GM11168 (cell line): ENCODE measurements around the gene RETREG1.

Source experiments
- in situ Hi-C: fragments of 300-500 bp; cut with MboI; formaldehyde crosslinking; loops from one replicate; pipeline ENCODE4 v1.12.0; 2022; ENCODE audit warnings: low sequenced_read_pairs; ENCODE audit not compliant: unreplicated experiment

RETREG1 gene

DNA sequence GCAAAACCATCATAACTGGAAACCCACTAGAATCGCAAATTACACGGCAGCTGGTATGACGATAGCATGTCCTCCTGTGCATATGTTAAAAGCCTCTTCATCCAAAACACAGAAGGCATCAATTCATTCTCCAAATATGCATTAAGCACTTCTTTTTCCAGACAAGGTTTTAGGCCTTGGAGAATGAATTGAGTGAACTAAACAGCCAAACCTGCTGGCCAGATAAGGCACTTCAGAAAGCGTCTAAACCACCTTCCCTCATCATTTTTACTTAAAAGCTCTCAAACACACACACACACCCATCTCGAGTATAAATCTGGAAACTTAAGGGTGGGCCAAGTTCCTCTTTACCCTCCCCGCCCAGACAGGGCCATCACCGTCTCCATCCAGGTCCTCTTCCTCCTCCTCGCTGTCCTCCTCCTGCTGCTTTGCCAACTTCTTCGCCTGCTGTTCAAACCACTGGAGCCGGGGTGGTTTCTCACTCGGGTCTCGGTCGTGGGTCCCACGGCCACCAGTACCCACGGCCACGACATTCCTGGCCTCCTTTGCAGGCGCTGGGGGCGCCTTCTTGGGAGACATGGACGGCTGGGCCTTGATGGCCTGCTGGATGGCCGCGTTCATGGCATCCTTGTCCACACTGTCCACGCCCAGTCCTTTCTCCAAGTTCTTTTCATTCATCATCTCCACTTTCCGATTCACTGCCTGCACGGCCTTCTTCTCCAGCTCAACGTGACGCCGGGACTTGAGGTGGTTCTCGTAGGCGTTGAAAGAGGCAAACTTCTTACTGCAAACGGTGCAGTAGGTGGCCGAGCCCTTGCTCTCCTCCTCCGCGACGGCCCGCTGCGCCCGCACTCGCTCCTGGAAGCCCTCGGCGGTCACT, 151.9 kb downstream of the RETREG1 start:
- in situ Hi-C loops, result no loop called here

DNA sequence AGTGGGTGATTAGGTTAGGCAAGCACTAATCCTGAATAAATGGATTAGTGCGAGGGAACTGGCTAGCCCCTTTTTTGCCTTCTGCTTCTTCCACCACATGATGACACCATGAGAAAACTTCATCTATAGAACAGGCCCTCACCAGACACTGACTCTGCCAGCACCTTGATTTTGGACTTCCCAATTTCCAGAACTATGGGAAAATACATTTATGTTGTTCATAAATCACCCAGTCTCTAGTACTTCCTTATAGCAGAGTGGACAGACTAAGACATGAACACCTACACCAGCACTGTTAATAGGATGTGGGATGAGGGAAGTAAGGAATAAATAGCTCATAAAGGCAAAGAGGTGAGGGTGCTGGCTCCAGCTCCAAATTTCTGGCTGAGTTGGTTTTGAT, 152.6 kb downstream of the RETREG1 start:
- in situ Hi-C loops, result no loop called here

DNA sequence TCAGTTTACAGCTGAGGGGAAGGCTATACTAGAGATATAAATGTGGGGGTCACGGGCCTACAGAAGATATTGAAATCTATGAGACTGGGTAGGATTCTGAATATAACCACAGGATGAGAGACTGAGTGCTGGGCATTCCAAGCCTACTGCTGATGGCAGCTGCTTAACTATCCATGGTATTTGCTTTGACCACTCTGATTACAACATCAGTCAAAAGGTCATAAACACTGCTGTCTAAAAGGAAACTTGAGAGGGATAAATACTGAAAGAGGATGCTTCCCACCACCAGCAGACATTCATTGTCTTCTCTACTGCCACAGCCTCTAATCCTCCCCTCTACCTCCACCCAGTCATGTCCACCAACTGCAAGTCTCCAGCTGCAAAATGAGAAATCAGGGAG, 155.0 kb downstream of the RETREG1 start:
- in situ Hi-C loops, result no loop called here

DNA sequence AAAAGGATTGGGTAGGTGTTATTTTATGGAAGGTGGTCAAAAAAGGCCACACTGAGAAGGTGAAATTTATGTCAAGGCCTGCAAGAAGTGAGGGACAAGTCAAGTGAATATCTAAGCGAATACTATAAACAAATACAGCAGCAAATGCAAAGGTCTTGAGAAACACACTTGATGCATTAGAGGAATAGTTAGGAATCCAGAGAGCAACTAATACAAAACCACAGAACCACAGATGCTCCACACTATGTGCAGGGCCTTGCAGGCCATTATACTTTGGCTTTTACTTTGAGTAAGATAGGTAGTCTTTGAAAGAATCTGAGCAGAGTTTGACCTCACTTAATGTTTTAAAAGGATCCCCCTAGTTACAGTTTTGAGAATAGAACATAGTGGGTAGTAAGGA, 155.8 kb downstream of the RETREG1 start:
- in situ Hi-C loops, result no loop called here

DNA sequence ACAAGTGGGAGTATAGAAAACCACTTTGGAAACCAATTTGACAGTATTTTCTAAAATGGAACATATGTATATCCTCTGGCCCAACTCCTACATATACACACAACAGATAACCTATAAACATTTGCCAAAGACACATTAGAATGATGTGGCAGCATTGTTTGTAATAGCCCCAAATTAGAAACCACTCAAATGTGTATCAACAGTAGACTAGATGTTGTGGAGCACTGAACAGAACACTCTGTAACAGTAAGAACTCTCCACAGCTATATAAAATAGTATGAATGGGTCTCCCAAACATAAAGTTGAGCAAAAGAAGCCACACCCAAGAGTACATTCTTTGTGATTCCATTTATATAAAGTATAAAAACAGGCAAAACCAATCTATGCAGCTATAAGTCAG, 157.3 kb downstream of the RETREG1 start:
- in situ Hi-C loops, result no loop called here

DNA sequence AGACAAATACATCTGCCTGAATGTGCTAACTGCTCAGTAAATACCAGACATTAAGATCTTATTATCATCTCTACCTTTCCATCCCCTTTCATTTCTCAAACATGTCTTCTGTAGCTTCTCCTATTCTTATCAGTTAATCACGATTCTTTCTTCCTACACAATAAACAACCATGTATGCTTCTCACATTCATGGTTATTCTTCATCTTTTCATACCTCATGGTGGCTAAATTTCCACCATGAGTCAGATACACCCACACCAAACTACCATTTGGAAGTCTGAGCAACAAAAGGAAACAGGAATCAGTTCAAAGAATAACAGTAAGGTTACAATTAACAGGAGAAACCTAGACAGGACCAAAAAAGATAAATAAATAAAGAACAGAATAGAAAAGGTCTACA, 158.9 kb downstream of the RETREG1 start:
- in situ Hi-C loops, result no loop called here

DNA sequence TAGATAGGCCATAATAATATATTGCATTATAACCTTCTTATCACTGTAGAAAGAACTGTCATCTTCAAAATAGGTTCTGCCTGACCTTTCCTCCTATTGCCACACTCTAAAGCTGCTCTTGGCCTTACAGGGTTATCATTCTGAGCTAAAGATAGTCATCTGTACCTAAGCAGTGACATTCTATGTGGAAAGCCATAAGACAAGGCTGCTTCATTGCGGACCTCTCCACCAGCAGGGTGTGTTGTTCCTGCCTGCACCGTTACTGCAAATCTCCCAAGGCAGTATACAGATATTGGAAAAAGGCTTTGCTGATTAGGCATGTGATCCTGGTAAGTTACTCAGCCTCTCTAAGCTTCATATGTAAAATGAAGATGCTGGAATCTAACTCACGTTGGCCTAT, 159.3 kb downstream of the RETREG1 start:
- in situ Hi-C loops, result no loop called here

DNA sequence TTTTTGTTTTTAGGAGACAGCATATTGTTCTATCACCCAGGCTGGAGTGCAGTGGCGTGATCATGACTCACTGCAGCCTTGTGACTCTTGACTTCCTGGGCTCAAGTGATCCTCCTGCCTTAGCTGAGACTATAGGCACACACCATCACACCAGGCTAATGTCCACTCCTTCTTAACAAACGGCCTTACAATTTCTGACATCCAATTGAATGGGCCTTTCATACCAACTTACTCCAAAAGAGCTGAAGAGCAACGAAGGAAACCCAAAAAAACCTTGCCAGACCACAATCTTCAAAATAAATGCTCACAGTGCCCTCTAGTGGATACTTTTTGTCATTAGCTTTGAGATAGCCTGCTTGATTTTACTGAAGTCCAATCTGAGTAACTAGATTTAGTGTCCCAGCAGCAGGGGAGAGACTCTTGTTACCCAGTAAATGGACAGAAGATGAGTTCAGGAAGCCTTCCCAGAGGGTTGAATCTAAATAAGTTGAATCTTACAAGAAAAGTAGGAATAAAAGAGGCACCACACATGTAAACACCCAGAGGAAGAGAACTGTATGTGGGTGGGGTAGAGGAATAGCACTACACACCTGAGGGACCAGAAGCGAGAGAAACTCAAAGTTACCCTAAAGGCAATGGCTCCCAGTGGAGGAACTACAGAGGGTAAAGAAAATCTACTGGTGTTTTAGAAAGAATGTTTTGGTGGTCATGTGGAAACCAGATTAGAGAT, 160.5 kb downstream of the RETREG1 start:
- in situ Hi-C loops, result no loop called here

DNA sequence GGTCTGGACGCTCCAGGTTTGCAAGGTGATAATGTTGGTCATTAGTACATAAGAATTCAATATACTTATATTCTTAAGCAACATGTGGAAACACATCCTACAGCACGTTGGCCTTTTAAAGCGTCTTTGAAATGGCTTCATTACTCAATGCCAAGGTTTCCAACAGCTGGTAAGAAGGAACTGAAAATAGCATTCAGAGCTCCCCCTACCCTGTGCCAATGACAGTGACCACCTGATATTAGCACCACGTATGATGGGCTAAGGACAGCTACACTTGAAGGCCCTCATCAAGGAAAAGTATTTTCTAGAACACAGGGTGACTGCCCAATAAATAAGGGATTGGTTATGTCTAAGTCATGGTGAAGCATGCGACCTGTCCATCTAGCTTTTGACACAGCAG, 161.1 kb downstream of the RETREG1 start:
- in situ Hi-C loops, result no loop called here

DNA sequence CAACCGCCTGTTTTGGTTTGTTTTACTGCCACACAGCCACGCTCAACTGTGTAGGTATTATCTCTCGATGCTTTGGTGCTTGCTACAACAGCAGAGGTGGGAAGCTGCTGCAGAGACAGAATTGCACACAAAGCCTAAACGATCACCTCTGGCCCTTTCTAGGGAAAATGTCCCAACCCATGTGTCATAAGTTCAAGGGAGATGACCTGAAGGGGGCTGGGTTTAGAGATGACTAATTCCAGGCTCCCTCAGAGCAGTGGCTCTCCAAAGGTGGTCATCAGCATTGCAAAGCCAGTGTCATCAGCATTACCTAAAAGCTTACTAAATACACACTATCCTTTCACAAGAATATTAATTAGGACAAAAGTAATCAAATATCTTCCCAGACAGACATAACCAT, 162.1 kb downstream of the RETREG1 start:
- in situ Hi-C loops, result no loop called here

DNA sequence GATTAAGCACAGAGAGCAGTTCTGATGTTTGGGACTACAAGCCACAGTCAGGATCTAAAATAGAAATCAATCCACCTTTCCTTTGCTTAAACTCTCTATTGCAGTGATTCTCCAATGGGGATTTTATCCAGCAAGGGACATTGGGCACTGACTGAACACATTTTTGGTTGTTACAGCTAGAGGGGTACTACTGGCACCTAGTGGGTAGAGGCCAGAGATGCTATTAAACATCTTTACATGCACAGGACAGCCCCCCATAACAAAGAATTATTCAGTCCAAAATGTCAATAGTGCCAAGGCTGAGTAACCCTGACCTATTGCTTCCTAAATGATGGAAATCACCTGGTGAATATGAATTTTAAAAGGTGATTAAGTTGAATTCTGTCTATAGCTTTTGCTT, 163.2 kb downstream of the RETREG1 start:
- in situ Hi-C loops, result no loop called here

DNA sequence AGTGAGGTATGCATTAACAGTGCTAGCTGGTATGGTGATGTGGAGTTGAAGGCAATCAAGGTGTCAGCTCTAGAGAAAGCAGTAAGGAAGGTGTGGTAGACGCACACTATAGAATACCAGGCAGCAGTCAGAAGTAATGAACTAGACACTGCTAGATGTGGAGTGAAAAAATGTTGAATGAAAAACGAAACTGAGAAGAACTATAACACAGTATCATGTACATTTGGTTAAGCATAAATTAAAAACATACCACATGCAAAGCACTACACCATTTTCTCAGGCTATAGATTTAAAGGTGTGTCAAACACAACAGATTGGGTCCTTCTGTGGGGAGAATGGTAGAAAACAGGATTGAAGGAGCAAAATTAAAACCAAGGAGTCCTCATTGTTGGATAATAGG, 166.6 kb downstream of the RETREG1 start:
- in situ Hi-C loops, result no loop called here

DNA sequence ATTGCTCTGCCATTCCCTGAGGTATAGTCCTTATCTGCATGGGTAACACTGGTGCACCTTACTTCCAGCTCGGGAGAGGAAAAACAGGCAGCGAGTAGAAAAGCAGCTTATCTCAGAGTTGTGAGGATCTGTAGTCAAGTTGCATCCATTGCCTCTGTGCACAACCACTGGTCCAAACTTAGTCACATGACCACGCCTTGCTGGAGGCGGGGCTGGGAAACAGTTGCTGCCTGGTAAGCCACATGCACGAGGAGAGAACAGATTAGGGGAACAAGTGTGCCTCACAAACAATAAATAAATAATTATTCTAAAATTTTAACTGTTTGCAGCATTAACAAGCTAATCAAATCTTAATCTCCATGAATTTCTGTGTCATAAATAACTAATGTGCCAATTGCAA, 169.8 kb downstream of the RETREG1 start:
- in situ Hi-C loops, result loop anchor here (25.0 kb wide), 1 partner anchor 285 kb away; no protein-coding TSS in a partner anchor

DNA sequence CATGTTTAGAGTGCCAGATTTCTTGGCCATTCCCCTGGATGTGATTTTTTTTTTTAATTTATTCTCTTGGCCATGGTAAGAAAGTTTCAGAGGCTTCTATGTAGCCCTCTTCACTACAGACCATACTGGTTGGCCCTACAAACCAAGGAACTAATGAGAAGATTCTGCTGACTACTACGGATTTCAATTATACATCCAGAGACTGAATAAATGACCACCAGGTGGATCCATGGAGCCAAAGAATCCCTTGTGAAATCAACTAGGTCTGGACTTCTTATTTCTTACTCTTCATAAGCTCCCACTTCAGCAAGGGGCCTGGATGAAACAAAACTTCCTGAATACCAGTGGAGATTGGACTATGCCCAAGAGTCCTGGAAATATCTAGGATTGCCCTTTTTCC, 178.8 kb downstream of the RETREG1 start:
- in situ Hi-C loops, result loop anchor here (25.0 kb wide), 1 partner anchor 276 kb away; no protein-coding TSS in a partner anchor

DNA sequence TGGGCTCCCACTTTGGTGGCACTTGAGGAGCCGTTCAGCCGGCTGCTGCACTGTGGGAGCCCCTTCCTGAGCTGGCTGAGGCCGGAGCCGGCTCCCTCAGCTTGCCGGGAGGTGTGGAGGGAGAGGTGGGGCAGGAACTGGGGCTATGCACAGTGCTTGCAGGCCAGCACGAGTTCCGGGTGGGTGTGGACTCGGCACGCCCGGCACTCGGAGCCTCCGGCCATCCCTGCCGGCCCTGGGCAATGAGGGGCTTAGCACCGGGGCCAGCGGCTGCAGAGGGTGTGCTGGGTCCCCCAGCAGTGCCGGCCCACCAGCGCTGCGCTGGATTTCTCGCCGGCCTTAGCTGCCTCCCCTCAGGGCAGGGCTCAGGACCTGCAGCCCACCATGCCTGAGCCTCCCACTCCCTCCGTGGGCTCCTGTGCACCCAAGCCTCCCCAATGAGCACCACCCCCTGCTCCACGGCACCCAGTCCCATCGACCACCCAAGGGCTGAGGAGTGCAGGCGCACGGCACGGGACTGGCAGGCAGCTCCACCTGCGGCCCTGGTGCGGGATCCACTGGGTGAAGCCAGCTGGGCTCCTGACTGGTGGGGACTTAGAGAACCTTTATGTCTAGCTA, 180.6 kb downstream of the RETREG1 start:
- in situ Hi-C loops, result loop anchor here (25.0 kb wide), 1 partner anchor 274 kb away; no protein-coding TSS in a partner anchor

DNA sequence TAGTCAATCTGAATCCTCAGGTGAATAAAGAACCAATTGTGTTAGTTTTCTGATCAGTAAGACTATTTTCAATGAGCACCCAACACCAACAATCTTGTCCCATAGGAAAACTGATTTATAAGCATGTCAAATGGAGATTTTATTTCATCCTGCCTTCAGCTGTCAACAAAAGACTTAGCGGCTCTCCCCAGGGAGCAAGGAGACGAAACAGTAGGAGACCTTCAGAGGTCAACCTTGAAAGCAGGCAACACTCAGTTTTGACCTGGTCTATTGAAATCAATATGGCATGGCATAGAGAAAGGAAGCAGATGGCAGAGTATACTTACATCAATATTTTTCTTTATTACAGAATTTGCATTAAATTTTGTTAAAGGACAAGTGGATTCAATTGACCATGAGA, 185.3 kb downstream of the RETREG1 start:
- in situ Hi-C loops, result loop anchor here (25.0 kb wide), 1 partner anchor 269 kb away; no protein-coding TSS in a partner anchor

DNA sequence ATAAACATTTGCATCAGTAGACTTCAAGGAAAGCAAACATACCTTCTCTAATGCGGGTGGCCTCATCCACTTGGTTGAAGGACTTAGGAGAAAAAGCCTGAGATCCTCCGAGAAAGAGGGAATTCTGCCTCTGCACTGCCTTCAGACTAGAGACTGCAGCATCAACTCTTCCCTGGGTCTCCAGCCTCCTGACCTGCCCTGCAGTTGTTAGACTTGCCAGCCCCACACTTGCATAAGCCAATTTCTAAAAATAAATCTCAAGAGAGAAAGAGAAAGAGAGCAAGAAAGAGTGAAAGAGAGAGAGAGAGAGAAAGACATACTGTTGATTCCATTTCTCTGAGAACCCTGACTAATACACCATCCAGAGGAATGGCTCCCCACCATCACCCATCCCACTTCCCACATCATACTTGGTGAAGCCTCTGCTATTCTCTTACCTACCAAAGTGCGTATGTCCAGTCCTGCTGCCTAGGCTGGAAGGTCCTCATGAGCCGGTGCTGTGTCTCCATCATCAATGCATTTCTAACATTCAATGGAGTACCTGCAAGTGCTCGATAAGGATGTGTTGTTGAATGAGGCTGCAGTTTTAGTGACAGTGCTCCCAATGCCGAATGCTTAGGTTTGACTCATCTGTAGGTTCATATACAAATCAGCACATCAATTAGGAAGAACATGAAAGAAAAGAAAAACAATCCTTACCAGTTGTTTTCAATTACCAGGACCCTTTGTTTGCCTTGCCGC, 186.3 kb downstream of the RETREG1 start:
- in situ Hi-C loops, result loop anchor here (25.0 kb wide), 1 partner anchor 268 kb away; no protein-coding TSS in a partner anchor

DNA sequence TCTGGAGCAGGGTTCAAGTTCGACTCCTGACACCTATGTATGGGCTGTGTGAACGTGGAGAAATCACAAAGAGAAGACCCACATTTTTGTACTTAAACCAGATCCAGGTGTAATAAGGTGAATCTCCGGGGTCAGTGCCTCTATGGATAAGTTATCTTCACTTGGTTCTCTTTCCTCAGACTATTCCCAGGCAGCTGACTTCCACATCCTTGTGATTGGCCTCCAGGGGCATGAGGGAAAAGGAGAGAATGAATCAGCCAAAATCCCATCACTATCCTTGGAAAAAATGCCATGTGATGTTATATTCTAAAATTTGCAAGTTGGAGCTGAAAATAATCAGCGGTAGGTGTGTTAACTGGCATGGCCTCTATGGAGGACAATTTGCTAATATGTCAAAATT, 188.4 kb downstream of the RETREG1 start:
- in situ Hi-C loops, result loop anchor here (25.0 kb wide), 1 partner anchor 266 kb away; no protein-coding TSS in a partner anchor

DNA sequence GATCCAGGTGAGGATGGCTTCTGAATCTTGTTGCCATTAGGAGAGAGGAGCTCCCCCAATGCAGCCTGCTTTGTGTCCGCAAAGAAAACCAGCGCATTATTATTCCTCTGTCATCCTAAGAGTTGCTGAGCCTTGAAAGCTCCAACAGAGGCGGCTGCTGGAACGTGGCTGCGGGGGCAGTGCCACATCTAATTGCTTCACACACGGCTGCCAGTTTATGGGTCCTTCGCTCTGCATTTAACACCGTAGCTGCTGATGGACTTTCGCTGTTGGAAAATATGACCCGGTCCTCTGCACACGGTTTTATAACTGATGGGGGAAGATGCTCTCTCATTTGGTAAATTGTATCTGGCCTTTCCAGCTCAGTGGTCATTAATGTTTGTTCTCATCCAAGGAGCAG, 189.2 kb downstream of the RETREG1 start:
- in situ Hi-C loops, result loop anchor here (25.0 kb wide), 1 partner anchor 265 kb away; no protein-coding TSS in a partner anchor
